H1 (cell line): ENCODE results near the gene DNAJC5G. TPM values are rescaled to one million over a fixed set of nuclear protein-coding genes. Genes with fewer than 3 reads are reported as not detected.

Experiments
- CTCF ChIA-PET: fragments of 300-600 bp; sonication (Branson Sonifier 250); formaldehyde crosslinking; loops from one replicate; lab custom pipeline; 2021; ENCODE audit not compliant: partially characterized antibody; lab: Charles Lee
- POLR2A ChIA-PET: fragments of 300-600 bp; sonication (Branson Sonifier 250); formaldehyde crosslinking; loops from one replicate; lab custom pipeline; 2021; ENCODE audit warnings: inconsistent platforms; ENCODE audit not compliant: partially characterized antibody; lab: Charles Lee
- DNase-seq, 2 experiments: peaks; one replicate each; pipeline versions ENCODE4 v3.0.0 to v3.0.0-alpha.2; 2010 to 2022; ENCODE audit warnings: low spot score in 2 of 2, low read depth in 1 of 2, mixed read lengths in 1 of 2
- FAIRE-seq: peaks from 2 replicates; lab custom pipeline; 2011; peaks lifted over from hg19 to GRCh38; lab: Jason Lieb, UNC
- H2AFZ ChIP-seq: 2 replicates; pipeline ENCODE4 v1.8.1; 2012; ENCODE audit warnings: low read length, inconsistent platforms
- H2AK5ac ChIP-seq: 2 replicates; pipeline ENCODE4 v1.6.1; 2013; ENCODE audit warnings: low read depth, low read length
- H2BK120ac ChIP-seq: replicated peaks from 2 replicates; pipeline ENCODE3; 2013; ENCODE audit warnings: low read depth, low read length, inconsistent platforms
- H2BK12ac ChIP-seq: 2 replicates; pipeline ENCODE4 v1.6.1; 2013; ENCODE audit warnings: low read depth, low read length
- H2BK15ac ChIP-seq: 2 replicates; pipeline ENCODE4 v1.6.1; 2013; ENCODE audit warnings: low read length
- H2BK20ac ChIP-seq: 2 replicates; pipeline ENCODE4 v1.6.1; 2013; ENCODE audit warnings: low read length
- H2BK5ac ChIP-seq: 2 replicates; pipeline ENCODE4 v1.6.1; 2013; ENCODE audit warnings: low read depth, low read length
- H3K14ac ChIP-seq: 2 replicates; pipeline ENCODE4 v1.6.1; 2013; ENCODE audit warnings: inconsistent platforms; ENCODE audit not compliant: insufficient read length
- H3K18ac ChIP-seq: 2 replicates; pipeline ENCODE4 v1.6.1; 2013; ENCODE audit warnings: low read length; ENCODE audit errors: extremely low read depth
- H3K23ac ChIP-seq: 2 replicates; pipeline ENCODE4 v1.6.1; 2013; ENCODE audit warnings: inconsistent platforms; ENCODE audit not compliant: insufficient read length
- H3K23me2 ChIP-seq: 2 replicates; pipeline ENCODE4 v1.6.1; 2013; ENCODE audit warnings: low read depth, low read length
- H3K27ac ChIP-seq: 2 replicates; pipeline ENCODE4 v1.6.1; 2011; ENCODE audit warnings: low read depth, low read length, inconsistent platforms
- H3K27me3 ChIP-seq, 4 experiments: replicated peaks in 1 of 4; 1 replicate in 1 of 4; 2 replicates in 3 of 4; pipeline versions ENCODE4 v1.6.1 to v1.8.1; 2011 to 2013; ENCODE audit warnings: low read length in 3 of 4, mild to moderate bottlenecking in 3 of 4, inconsistent platforms in 2 of 4, mixed read lengths in 2 of 4, moderate library complexity in 1 of 4; ENCODE audit not compliant: control insufficient read depth in 3 of 4, insufficient read depth in 3 of 4; ENCODE audit errors: extremely low read depth in 1 of 4
- H3K36me3 ChIP-seq, 4 experiments: 2 replicates each; pipeline versions ENCODE4 v1.6.1 to v1.8.1; 2011 to 2013; ENCODE audit warnings: mild to moderate bottlenecking in 4 of 4, low read length in 3 of 4, moderate library complexity in 2 of 4, control low read depth in 1 of 4, inconsistent platforms in 1 of 4; ENCODE audit not compliant: insufficient read depth in 4 of 4, control insufficient read depth in 2 of 4
- H3K4ac ChIP-seq: replicated peaks from 2 replicates; pipeline ENCODE3; 2013; ENCODE audit warnings: low read length, low read depth, mixed read lengths, inconsistent platforms; ENCODE audit not compliant: insufficient read length
- H3K4me1 ChIP-seq, 4 experiments: replicated peaks in 1 of 4; 1 replicate in 1 of 4; 2 replicates in 3 of 4; pipeline versions ENCODE4 v1.6.1 to v1.8.1; 2011 to 2013; ENCODE audit warnings: low read length in 3 of 4, inconsistent platforms in 2 of 4, mixed read lengths in 1 of 4; ENCODE audit not compliant: insufficient read depth in 4 of 4, control insufficient read depth in 3 of 4
- H3K4me2 ChIP-seq, 2 experiments: 2 replicates each; pipeline versions ENCODE4 v1.6.1 to v1.8.1; 2011 to 2013; ENCODE audit warnings: low read depth in 2 of 2, low read length in 2 of 2, control low read depth in 1 of 2, inconsistent platforms in 1 of 2, mild to moderate bottlenecking in 1 of 2; ENCODE audit not compliant: insufficient read depth in 1 of 2
- H3K4me3 ChIP-seq, 4 experiments: fragments of 200-600, 300-600 bp in 1 of 4; sonication (generic), shearing (Covaris generic), sonication (Bioruptor Twin) in 1 of 4; 2 replicates each; pipeline versions ENCODE4 v1.5.1 to v1.8.1; 2011 to 2016; ENCODE audit warnings: low read length in 4 of 4, low read depth in 3 of 4, control low read depth in 2 of 4, inconsistent platforms in 2 of 4, mild to moderate bottlenecking in 2 of 4, mixed read lengths in 1 of 4, moderate library complexity in 1 of 4; ENCODE audit not compliant: insufficient read depth in 2 of 4; ENCODE audit errors: extremely low read depth in 1 of 4
- H3K56ac ChIP-seq: replicated peaks from 2 replicates; pipeline ENCODE3; 2013; ENCODE audit warnings: low read depth, mild to moderate bottlenecking, mixed read lengths, low read length, inconsistent platforms; ENCODE audit not compliant: insufficient read length
- H3K79me1 ChIP-seq: 2 replicates; pipeline ENCODE4 v1.6.1; 2013; ENCODE audit warnings: low read depth, low read length, control low read depth
- H3K79me2 ChIP-seq, 2 experiments: 2 replicates each; pipeline versions ENCODE4 v1.6.1 to v1.8.1; 2012 to 2013; ENCODE audit warnings: low read length in 2 of 2, mild to moderate bottlenecking in 2 of 2, inconsistent platforms in 1 of 2; ENCODE audit not compliant: insufficient read depth in 2 of 2, control insufficient read depth in 1 of 2
- H3K9ac ChIP-seq, 4 experiments: replicated peaks in 1 of 4; 1 replicate in 1 of 4; 2 replicates in 3 of 4; pipeline versions ENCODE4 v1.6.1 to v1.8.1; 2011 to 2013; ENCODE audit warnings: low read depth in 3 of 4, low read length in 3 of 4, control low read depth in 2 of 4, mild to moderate bottlenecking in 2 of 4, moderate library complexity in 2 of 4, inconsistent platforms in 1 of 4; ENCODE audit errors: extremely low read depth in 1 of 4
- H3K9me3 ChIP-seq, 2 experiments: 2 replicates each; pipeline versions ENCODE4 v1.6.1 to v1.8.1; 2012 to 2013; ENCODE audit warnings: mild to moderate bottlenecking in 2 of 2, moderate library complexity in 2 of 2, control low read depth in 1 of 2, inconsistent platforms in 1 of 2, low read depth in 1 of 2, low read length in 1 of 2, mixed read lengths in 1 of 2; ENCODE audit not compliant: insufficient read depth in 2 of 2
- H4K20me1 ChIP-seq, 2 experiments: replicated peaks in 1 of 2; 2 replicates each; pipeline versions ENCODE3 to v1.8.1; 2011 to 2013; ENCODE audit warnings: inconsistent platforms in 2 of 2, low read length in 2 of 2, mild to moderate bottlenecking in 1 of 2; ENCODE audit not compliant: insufficient read depth in 2 of 2, control insufficient read depth in 1 of 2
- H4K5ac ChIP-seq: 2 replicates; pipeline ENCODE4 v1.6.1; 2013; ENCODE audit warnings: low read length, low read depth, mixed read lengths, inconsistent platforms; ENCODE audit not compliant: insufficient read length
- H4K8ac ChIP-seq: 2 replicates; pipeline ENCODE4 v1.8.0; 2013; ENCODE audit warnings: mild to moderate bottlenecking, moderate library complexity, low read length, inconsistent platforms; ENCODE audit not compliant: insufficient read depth; ENCODE audit errors: extremely low read depth
- H4K91ac ChIP-seq: replicated peaks from 2 replicates; pipeline ENCODE3; 2013; ENCODE audit warnings: low read length, mixed read lengths, inconsistent platforms; ENCODE audit not compliant: insufficient read length
- BACH1 ChIP-seq: IDR thresholded peaks from 2 replicates; pipeline ENCODE4 v1.6.1; 2012; ENCODE audit warnings: low read length, improper control_type of control experiment
- CEBPB ChIP-seq: IDR thresholded peaks from 2 replicates; pipeline ENCODE4 v1.6.1; 2012; ENCODE audit warnings: low read depth, low read length
- E2F6 ChIP-seq: IDR thresholded peaks from 2 replicates; pipeline ENCODE4 v1.6.1; 2012; ENCODE audit warnings: inconsistent platforms
- HDAC6 ChIP-seq: IDR thresholded peaks from one replicate; pipeline ENCODE4 v1.7.1; 2012; ENCODE audit warnings: low read depth, mild to moderate bottlenecking, inconsistent platforms, low read length, moderate library complexity
- JUN ChIP-seq: IDR thresholded peaks from 2 replicates; pipeline ENCODE4 v1.6.1; 2011; ENCODE audit warnings: low read depth, mild to moderate bottlenecking, improper control_type of control experiment, low read length
- JUND ChIP-seq: IDR thresholded peaks from 2 replicates; pipeline ENCODE4 v1.6.1; 2011; ENCODE audit warnings: mild to moderate bottlenecking, improper control_type of control experiment, low read length
- POLR2AphosphoS5 ChIP-seq: IDR thresholded peaks from 2 replicates; pipeline ENCODE4 v1.6.1; 2011; ENCODE audit warnings: low read depth, low read length
- POU5F1 ChIP-seq: IDR thresholded peaks from 2 replicates; pipeline ENCODE4 v1.6.1; 2011; ENCODE audit warnings: low read depth, mild to moderate bottlenecking, low read length, moderate library complexity
- SAP30 ChIP-seq: fragments of 300-600 bp; sonication (generic); IDR thresholded peaks from 2 replicates; pipeline ENCODE4 v1.7.1; 2012; ENCODE audit warnings: low read length, moderate library complexity, mild to moderate bottlenecking, inconsistent platforms; ENCODE audit not compliant: insufficient read depth, insufficient replicate concordance
- SIN3A ChIP-seq, 2 experiments: IDR thresholded peaks in 1 of 2; conservative IDR thresholded peaks in 1 of 2; 2 replicates each; pipeline ENCODE4 v1.6.1; 2011 to 2012; ENCODE audit warnings: low read length in 2 of 2, improper control_type of control experiment in 1 of 2, low read depth in 1 of 2, mild to moderate bottlenecking in 1 of 2
- SIRT6 ChIP-seq: IDR thresholded peaks from one replicate; pipeline ENCODE4 v1.7.1; 2012; ENCODE audit warnings: low read length, inconsistent platforms
- TBP ChIP-seq: IDR thresholded peaks from 2 replicates; pipeline ENCODE4 v1.6.1; 2011; ENCODE audit warnings: low read depth, low read length, improper control_type of control experiment
- TCF12 ChIP-seq: IDR thresholded peaks from 2 replicates; pipeline ENCODE4 v1.6.1; 2011; ENCODE audit warnings: low read depth, mild to moderate bottlenecking, low read length
- ZNF274 ChIP-seq: IDR thresholded peaks from 2 replicates; pipeline ENCODE4 v1.7.0; 2012; ENCODE audit warnings: low read length, borderline replicate concordance; ENCODE audit errors: extremely low read depth
- WGBS, 2 experiments: shearing (Covaris generic) in 1 of 2; methylation state at CpG; one replicate each; pipeline versions ENCODE4 v1.1.6 to v1.1.7; 2013 to 2015; ENCODE audit warnings: low lambda C conversion rate in 2 of 2, mixed read lengths in 2 of 2, inconsistent platforms in 1 of 2, low coverage in 1 of 2, missing lambda C conversion rate in 1 of 2; ENCODE audit not compliant: insufficient replicate concordance in 2 of 2, insufficient coverage in 1 of 2, insufficient read length in 1 of 2; ENCODE audit errors: extremely low coverage in 1 of 2, missing lambda C conversion rate in 1 of 2; 5-methylcytosine and 5-hydroxymethylcytosine counted together
- polyA plus RNA-seq, 7 experiments: library from polyadenylated mRNA; depleted of rRNA in 3 of 7; stranded (reverse) in 5 of 7; unstranded in 2 of 7; fragments of >200 nt in 5 of 7; fragments of 200-250 nt in 2 of 7; gene quantifications; 1 replicate in 5 of 7; 2 replicates in 1 of 7; 4 replicates in 1 of 7; pipeline versions ENCODE4 v1.2.1 to v1.2.3, GENCODE V29; 2011 to 2013; ENCODE audit warnings: missing spikeins in 2 of 7, mixed read lengths in 2 of 7
- total RNA-seq: library from RNA; stranded (reverse); fragmentation: NEBNext Ultra II Directional; extraction: Animal tissue kit (Norgen Biotek cat#: 25700); gene quantifications from 2 replicates; pipeline ENCODE4 v1.2.1, GENCODE V29; 2021

The DNAJC5G gene
- total and polyA plus RNA-seq, 2 of the 8 experiments (the other 6 are each of a cell fraction or from before 2014, with no cell fraction given) = 0.83 to 1.4 TPM

DNA sequence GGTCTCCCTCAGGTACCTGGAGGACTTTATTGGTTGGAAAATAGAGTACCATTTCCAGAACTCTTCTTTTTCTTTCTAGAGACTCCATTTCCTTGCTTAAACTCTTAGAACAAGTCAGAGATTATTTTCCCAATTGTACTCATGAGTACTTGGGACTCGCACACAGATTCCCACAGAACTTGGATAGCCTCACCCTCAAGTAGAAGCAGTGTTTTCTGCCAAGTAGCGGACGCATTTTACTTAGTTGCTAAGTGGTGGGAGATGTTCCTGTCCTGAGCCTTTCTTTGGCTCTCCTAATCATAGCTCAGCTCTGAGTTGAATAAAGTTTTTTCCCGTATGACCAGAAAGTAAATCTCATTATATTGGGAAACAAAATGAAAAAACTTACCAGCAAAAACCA is 29.6 kb upstream of the DNAJC5G start:
- H3K4ac ChIP-seq = no peak overlapping the region
- CTCF ChIA-PET = interaction anchor here (0.6 to 3.4 kb wide), 5 partner anchors 27 to 84 kb away, joined by 3 to 19 read pairs (median 3); no protein-coding TSS in a partner anchor
- TF ChIP-seq SIRT6 = no peak
- TF ChIP-seq SIN3A (conservative IDR thresholded peaks at IDR 0.05 in 1 of 2, IDR thresholded peaks at IDR 0.05 in 1 of 2; ENCODE audit: low read depth in 1 of 2, low read length in 2 of 2) = no peak
- no peak for TF ChIP-seq TBP
- TF ChIP-seq BACH1 = no peak
- TF ChIP-seq HDAC6 = no peak
- no peak for TF ChIP-seq E2F6
- TF ChIP-seq JUND = no peak
- no peak for TF ChIP-seq ZNF274
- no peak for TF ChIP-seq CEBPB
- no peak for TF ChIP-seq POU5F1
- no peak for TF ChIP-seq JUN
- TF ChIP-seq SAP30 = no peak
- no peak for TF ChIP-seq TCF12
- TF ChIP-seq POLR2AphosphoS5 = no peak

More for the DNA sequence above, 29.6 kb upstream of the DNAJC5G start:
- H3K9me3 ChIP-seq = no peaks in the 10 kb centered on the region
- no peak overlapping the region for H4K5ac ChIP-seq
- DNase-seq (no peak), FAIRE-seq (no peak)
- peaks cover 4 to 7% of the 10 kb centered on the region in 2 experiments for H4K20me1 ChIP-seq
- no peak overlapping the region for H2BK120ac ChIP-seq
- no peak overlapping the region for H3K27ac ChIP-seq
- H3K79me1 ChIP-seq = no peaks in the 10 kb centered on the region
- H2BK15ac ChIP-seq = no peak overlapping the region
- no peak overlapping the region for H3K18ac ChIP-seq
- H3K36me3 ChIP-seq = peaks cover 26 to 41% (median 40%) of the 10 kb centered on the region in 4 experiments
- H3K79me2 ChIP-seq = no peaks in the 10 kb centered on the region
- no peak overlapping the region for H3K14ac ChIP-seq
- H3K4me3 ChIP-seq = no peak overlapping the region
- H3K27me3 ChIP-seq = 0 out of 7 replicates have a peak, but pooled peaks cover 0 to 2% (median 0%) of the 10 kb centered on the region in 4 experiments
- H3K23ac ChIP-seq = no peak overlapping the region
- H3K9ac ChIP-seq = no peak overlapping the region
- no peak overlapping the region for H2BK20ac ChIP-seq
- no peak overlapping the region for H3K4me2 ChIP-seq
- no peaks in the 10 kb centered on the region for H3K23me2 ChIP-seq
- H4K91ac ChIP-seq = no peak overlapping the region
- no peak overlapping the region for H2AK5ac ChIP-seq
- no peak overlapping the region for H2BK12ac ChIP-seq
- peaks cover 0 to 4% (median 2%) of the 10 kb centered on the region in 4 experiments; a peak in 6 of 7 replicates for H3K4me1 ChIP-seq
- no peak overlapping the region for H2BK5ac ChIP-seq
- 93% methylated on average over 4 of the region's 4 CpGs; no CpG with 5 or more reads in 1 of the 2 experiments for WGBS, 2 experiments
- H4K8ac ChIP-seq = no peak overlapping the region
- POLR2A ChIA-PET = interaction anchor here (1.4 to 32.6 kb wide), 5 partner anchors 12 to 54 kb away, joined by 3 to 835 read pairs (median 51); partner anchors contain the start of genes CAD, DNAJC5G and TRIM54
- no peak overlapping the region for H3K56ac ChIP-seq
- H2AFZ ChIP-seq = no peak overlapping the region
